PFSK-1 (cell line): ENCODE data around the gene SDHAF2.

Experiments
- FOXP2 ChIP-seq: optimal IDR thresholded peaks from 2 replicates; pipeline ENCODE3; 2011; ENCODE audit warnings: borderline replicate concordance, control low read depth, inconsistent platforms; ENCODE audit not compliant: insufficient read depth; ENCODE audit errors: extremely low read length, extremely low read depth
- POLR2AphosphoS5 ChIP-seq: IDR thresholded peaks from 2 replicates; pipeline ENCODE4 v1.6.1; 2012; ENCODE audit warnings: low read depth, mild to moderate bottlenecking, control low read depth, low read length, moderate library complexity
- REST ChIP-seq, 2 experiments: IDR thresholded peaks; 2 replicates each; pipeline versions ENCODE4 v1.6.1 to v1.8.0; 2011 to 2012; ENCODE audit warnings: low read depth in 2 of 2, low read length in 2 of 2, control low read depth in 1 of 2, inconsistent platforms in 1 of 2, mild to moderate bottlenecking in 1 of 2, moderate library complexity in 1 of 2; ENCODE audit not compliant: insufficient read depth in 1 of 2
- SIN3A ChIP-seq: IDR thresholded peaks from 2 replicates; pipeline ENCODE4 v1.6.1; 2012; ENCODE audit warnings: mild to moderate bottlenecking, low read length, moderate library complexity, borderline replicate concordance; ENCODE audit not compliant: insufficient read depth
- TAF1 ChIP-seq: IDR thresholded peaks from 2 replicates; pipeline ENCODE4 v1.6.1; 2012; ENCODE audit warnings: low read length, control low read depth, borderline replicate concordance; ENCODE audit not compliant: insufficient read depth

- no peak for TF ChIP-seq POLR2AphosphoS5
- TF ChIP-seq REST (IDR thresholded peaks at IDR 0.05; ENCODE audit: insufficient read depth in 1 of 2, low read depth in 2 of 2, low read length in 2 of 2) = no peak
- no peak for TF ChIP-seq SIN3A
- no peak for TF ChIP-seq TAF1
- no peak for TF ChIP-seq FOXP2
These were observed 47.2 kb downstream of the SDHAF2 start for GRCh38 chr11:61477126-61477525.
